8988T (cell line): ENCODE results near the gene AHCTF1.
"Not testable (repeated sequence)": the region's sequence is repeated elsewhere in the genome, so short reads cannot be mapped to it uniquely, and the experiment has no call there.

Source experiments
- DNase-seq: peaks from one replicate; pipeline ENCODE4 v3.0.0; 2011

The AHCTF1 gene

GRCh38 chr1:246916026-246916923, 15.5 kb downstream of the AHCTF1 start:
- DNase-seq = not testable (repeated sequence)

GRCh38 chr1:246907472-246907871, 24.3 kb downstream of the AHCTF1 start:
- DNase-seq = no peak

- no peak for DNase-seq
These were observed 24.9 kb downstream of the AHCTF1 start for GRCh38 chr1:246906833-246907232.

- no peak for DNase-seq
These were observed 29.9 kb downstream of the AHCTF1 start for GRCh38 chr1:246901874-246902273.

GRCh38 chr1:246897302-246897701, 34.4 kb downstream of the AHCTF1 start:
- no peak for DNase-seq

- DNase-seq = no peak
These were observed 38.4 kb downstream of the AHCTF1 start for GRCh38 chr1:246893191-246893939.

- DNase-seq = no peak
These were observed 40.6 kb downstream of the AHCTF1 start for GRCh38 chr1:246891105-246891504.

- DNase-seq = no peak
These were observed 43.2 kb downstream of the AHCTF1 start for GRCh38 chr1:246888522-246888921.

GRCh38 chr1:246885389-246885788, 46.4 kb downstream of the AHCTF1 start:
- not testable (repeated sequence) for DNase-seq

GRCh38 chr1:246878551-246878950, 53.2 kb downstream of the AHCTF1 start:
- no peak for DNase-seq

GRCh38 chr1:246876431-246876830, 55.3 kb downstream of the AHCTF1 start:
- DNase-seq = no peak

GRCh38 chr1:246875041-246876026, 56.4 kb downstream of the AHCTF1 start:
- DNase-seq = no peak

GRCh38 chr1:246865921-246866320, 65.8 kb downstream of the AHCTF1 start:
- DNase-seq = no peak

GRCh38 chr1:246863791-246864190, 68.0 kb downstream of the AHCTF1 start:
- not testable (repeated sequence) for DNase-seq

- DNase-seq = no peak
These were observed 71.3 kb downstream of the AHCTF1 start for GRCh38 chr1:246860401-246860800.

- no peak for DNase-seq
These were observed 75.4 kb downstream of the AHCTF1 start for GRCh38 chr1:246856371-246856770.

GRCh38 chr1:246850640-246851039, 81.1 kb downstream of the AHCTF1 start:
- not testable (repeated sequence) for DNase-seq

GRCh38 chr1:246843876-246844275, 87.9 kb downstream of the AHCTF1 start:
- DNase-seq = no peak

- not testable (repeated sequence) for DNase-seq
These were observed 91.0 kb downstream of the AHCTF1 start for GRCh38 chr1:246840761-246841160.

- no peak for DNase-seq
These were observed 93.7 kb downstream of the AHCTF1 start for GRCh38 chr1:246838118-246838456.

GRCh38 chr1:246837418-246838117, 94.2 kb downstream of the AHCTF1 start:
- DNase-seq = no peak
